ENCODE measurements around the gene DLG2.

DLG2 gene

DNA sequence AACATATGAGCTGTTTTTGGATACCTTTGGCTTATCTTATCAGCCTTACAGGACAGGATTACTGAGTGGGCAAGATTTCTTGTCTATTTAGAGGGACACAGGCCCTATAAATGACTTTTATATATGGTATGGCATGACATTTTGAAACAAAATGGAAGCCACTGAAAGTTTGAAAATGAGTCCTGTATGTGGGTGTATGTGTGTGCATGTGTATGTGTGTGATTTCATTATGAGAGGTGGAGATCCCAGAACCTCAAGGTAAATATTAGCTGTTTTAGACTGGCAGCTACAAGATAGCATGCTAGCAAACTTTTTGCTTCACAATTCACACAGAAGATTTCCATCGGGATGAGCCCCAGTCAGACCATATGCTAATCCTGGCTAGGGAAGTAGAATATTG lies 1370.5 kb downstream of the DLG2 start:
- DNase-seq (ENCODE audit: low spot score), result no peak

DNA sequence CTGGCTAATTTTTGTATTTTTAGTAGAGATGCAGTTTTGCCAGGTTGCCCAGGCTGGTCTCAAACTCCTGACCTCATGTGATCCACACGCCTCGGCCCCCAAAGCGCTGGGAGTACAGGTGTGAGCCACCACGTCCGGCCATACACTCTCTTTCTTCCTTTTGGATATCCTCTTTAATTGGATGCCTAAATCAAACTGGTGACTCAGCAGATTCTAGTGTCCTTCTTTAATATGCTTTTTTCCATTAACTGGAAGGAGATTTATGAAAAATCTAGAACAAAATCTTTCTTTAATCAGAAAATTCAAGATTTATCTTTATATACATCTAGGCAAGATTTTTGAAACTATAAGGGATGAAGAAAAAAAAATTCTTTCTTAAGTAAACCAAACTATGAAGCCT lies 1371.7 kb downstream of the DLG2 start:
- DNase-seq (ENCODE audit: low spot score), result no peak

DNA sequence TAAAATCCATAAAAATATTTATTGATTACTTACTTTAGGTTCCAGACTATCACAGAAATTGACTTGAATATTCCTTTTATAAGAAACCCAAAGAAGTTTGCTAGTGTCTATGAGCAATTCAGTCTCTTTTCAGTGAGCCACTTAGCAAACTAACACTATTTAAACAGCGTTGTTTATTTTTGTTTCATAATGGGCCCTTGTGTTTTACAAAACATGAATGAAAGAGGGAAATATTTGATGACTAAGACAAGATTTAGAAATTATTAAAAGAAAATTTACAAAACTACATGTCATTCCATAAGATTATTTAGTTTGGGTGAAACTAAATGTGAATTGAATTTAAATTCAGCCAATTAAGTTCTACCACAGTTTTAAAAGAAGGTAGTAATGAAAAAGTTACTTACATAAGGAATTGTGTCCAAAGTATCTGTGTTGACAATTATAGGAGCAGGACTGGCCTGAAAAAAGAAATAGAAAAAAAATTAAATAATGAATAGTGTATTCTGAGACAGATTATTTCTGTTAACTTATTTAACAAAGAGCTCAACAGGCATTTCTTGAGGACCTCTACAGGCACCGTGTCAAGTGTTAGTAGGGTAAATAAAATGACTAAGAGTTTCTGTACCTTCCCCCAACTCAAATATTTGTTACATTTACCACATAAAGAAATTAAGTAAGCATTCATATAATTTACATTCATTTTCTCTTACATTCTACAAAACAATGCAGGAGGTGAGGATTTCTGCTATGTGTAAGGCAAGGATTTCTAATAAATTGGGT lies 1376.1 kb downstream of the DLG2 start:
- DNase-seq (ENCODE audit: low spot score), result no peak

DNA sequence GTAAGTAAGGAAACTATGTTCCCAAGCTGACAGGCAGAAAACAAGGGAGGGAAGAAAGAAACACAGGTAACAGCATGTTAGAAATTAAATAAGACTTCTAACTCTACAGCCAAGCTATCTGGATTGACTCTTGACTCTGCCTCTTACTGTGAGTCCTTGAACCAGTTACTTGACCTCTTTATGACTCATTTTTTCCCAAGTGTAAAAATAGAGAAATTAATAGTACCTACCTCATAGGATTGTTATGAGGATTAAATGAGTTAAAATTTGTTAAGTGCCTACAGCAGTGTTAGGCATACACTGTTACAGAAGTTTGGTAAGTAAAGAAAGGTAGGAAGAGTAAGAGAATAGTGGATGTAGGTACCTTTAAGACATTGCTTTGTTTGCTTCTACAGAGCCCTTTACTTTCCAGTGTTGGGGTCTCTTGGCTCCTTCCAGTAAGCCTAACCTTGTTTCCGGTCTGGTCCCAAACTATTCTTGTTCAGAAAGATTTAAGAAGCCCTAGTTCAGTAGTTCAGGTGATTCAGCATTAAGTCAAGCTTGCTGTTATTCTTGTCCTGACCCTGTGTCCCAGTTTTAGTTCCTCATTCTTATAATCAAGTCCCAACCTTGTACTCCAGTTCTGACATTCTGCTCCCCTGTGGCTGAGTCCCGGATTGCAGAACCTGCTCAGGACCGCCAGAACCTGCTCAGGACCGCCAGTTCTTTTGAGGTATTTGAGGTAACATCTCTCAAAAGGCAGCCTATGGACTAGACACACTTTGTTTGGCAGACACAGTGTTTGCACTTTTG lies 1377.6 kb downstream of the DLG2 start:
- DNase-seq (ENCODE audit: low spot score), result no peak

DNA sequence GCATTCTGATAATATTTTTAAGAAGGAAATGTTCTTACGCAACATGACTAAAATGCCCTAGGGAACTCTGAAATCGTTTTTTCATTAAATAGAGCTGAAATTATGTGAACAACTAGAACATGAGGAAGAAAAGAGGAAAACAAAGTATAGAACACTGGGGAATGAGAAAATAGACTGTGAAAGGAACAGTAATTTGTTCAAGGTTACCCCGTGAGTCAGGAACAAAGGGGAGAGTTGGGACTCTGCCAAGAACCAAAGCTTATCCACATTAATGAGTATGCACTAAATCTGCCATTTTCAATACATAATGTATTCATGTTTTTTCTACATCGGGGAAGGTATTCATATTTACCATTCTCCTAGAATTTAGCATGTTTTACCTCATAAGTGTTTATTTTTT lies 1379.2 kb downstream of the DLG2 start:
- no peak for DNase-seq (ENCODE audit: low spot score)

DNA sequence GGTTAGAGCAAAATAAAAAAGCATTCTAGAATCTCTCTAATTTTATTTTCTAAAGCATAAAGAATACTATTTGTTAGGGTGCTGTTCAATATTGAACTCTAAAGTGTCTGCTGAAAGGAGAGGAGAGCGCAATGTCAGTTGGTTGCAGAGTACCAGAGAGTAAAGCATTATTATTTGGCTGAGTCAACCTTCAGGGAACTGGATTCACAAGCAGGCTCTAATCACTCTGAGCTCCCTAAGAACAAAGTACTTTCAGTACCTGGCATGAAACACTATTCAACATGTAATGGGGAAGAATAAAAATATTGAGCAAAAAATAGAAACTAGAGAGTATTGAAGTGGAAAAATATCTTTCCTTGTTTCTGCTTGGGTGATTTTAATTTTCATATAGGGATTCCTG lies 1380.0 kb downstream of the DLG2 start:
- no peak for DNase-seq (ENCODE audit: low spot score)

DNA sequence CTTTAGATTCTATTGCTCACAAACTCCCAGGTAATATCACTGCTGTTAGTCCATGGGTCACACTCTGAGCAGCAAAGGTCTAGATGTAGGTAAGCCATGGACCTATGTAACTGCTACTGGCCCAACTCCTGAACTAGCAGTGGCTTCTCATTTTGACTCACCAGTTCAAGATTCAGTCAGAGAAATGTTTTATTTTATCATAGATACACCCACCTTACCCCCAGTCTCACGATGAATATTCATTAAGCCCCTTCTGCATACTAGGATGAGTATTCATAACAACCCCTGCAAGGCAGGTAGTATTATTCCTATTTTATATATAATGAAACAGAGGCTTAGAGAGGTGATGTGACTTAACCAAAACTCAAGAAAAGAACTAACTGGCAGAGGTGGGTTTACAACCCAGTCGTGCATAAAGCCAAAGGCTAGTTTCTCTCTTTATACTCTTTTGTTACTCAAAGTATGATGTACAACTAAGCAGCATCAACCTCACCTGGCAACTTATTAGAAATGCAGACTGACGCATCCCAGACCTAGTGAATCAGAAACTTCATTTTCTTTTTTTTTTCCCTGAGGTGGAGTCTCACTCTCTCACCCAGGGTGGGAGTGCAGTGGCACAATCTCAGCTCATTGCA lies 1383.4 kb downstream of the DLG2 start:
- no peak for DNase-seq (ENCODE audit: low spot score)

DNA sequence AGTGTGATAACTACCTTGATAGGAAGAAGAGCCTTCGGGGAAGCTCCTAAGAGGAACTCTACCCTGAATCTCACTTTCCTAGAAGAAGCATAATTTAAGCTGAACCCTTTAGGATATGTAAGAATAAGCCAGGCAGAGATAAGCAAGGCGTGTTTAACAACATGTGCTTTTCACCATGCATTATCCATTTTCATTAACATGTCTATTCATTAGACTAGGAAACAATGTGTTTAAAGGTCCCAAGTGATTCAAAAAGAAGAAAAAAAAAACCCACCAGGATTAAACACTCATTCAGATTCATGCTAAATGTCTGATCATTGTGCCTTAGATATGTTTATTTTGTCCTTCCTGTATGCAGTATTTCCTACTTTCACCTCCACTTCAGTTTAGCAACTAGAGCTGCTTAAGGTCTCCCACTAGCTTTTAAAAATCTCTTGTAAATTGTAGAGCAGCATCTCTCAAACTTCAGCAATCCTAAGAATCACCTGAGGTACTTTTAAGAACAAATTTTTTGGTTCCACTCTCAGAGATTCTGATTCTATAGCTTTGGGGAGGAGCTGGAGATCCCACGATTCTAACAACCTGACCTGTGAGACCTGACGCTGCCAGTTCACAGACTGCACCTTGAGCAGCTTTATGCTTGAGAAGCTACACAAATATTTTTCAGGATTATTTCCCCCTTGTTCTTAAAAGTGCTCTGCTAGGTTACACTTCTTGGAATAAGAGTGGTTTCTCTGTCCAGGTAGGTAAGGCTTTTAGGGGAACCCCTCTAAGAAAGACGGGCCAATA lies 1385.6 kb downstream of the DLG2 start:
- DNase-seq (ENCODE audit: low spot score), result no peak

DNA sequence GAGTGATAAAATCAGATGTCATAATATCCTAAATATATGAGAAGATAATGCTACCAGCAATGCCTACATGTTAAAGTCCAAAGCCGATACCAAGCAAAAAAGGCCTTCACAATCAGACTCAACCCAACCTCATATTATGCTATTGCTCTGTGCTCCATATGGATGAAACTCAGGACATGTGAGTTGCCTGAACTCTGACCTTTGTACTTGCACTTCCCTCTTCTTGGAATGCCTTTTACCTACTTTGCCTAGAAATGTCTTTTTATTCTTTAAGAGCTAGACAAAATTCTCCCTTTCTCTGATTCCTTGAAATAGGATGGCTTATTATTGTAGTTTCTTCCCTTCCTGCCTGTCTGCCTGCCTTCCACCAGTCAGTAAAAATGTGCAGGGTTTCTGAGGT lies 1386.3 kb downstream of the DLG2 start:
- DNase-seq (ENCODE audit: low spot score), result no peak

DNA sequence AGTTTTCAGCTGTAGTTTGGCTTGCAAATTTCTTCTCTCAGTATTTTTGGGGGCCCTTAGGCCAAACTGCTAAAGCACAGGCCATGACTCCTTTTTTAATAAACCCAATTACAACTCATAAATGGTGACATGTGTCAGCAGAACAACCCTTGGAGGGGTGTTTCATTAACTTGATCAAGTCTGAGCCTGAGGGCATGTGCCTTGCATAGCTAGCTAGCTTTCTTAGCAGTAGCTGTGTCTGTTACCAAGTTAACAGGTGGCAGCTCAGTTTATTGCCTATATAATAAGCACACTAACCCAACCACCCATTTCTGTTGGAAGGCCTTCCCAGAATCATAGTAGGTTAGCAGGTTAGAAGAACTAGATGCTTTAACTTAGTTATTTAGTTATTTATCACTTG lies 1390.7 kb downstream of the DLG2 start:
- no peak for DNase-seq (ENCODE audit: low spot score)

DNA sequence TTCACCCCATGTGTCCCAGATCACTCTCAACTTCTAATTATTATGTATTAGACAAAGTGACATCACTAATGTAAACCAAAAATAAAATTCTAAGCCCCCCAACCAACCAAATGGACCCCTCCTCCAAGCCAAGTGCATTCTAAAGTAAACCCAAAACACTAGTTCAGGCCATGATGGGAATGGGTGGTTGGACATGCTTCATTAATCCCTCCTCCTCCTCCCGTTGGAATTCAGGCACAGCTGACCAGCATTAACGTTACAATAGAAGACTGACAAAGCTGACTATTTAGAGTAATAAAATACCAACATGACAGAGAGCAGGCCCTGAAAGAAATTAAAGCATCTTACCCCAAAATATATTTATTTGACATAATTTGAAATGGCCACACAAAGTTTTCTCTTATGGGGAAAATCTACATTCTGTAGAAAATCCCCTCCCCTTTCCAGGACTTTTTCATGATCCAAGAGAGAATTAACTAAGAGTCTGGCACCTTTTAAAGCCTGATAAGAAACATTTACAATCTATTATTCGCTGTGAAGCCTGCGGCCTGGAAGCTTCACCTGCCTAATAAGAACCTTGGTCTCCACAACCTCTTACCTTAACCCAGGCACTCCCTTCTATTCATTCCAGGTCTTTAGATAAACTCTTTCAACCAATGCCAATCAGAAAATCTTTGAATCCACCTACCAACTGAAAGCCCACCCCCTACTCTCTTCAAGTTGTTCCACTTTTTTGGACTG lies 1392.5 kb downstream of the DLG2 start:
- no peak for DNase-seq (ENCODE audit: low spot score)

DNA sequence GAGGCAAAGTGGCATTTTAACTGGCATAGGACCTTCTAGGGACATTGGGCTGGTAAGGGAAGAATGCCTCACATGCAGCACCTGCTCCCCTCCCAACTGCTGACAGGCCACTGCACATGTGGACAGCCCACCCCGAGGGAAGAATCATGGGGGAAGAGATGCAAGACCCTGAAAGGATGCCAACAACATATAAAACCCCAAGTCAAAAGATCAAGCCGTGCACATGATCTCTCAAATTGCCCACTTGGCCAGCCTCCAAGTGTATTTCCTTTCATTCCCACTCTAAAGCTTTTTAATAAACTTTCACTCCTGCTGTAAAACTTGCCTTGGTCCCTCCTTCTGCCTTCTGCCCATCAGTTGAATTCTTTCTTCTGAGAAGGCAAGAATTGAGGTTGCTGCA lies 1393.1 kb downstream of the DLG2 start:
- no peak for DNase-seq (ENCODE audit: low spot score)

DNA sequence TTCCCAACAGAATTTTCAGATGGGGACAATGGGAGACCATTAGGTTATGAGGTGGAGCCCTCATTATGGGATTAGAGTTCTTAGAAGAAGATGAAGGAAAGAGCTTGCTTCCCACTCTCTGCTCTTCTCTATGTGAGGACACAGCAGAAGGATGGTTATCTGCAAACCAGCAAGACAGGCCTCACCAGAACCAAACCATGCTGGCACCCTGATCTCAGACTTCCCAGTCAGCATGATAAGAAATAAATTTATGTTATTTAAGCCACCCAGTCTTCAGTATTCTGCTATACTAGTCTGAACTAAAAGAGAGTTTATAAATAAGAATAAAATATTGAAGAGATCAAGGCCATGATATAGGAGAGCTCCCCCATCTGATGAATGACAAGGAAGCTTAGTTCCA lies 1394.6 kb downstream of the DLG2 start:
- DNase-seq (ENCODE audit: low spot score), result no peak

DNA sequence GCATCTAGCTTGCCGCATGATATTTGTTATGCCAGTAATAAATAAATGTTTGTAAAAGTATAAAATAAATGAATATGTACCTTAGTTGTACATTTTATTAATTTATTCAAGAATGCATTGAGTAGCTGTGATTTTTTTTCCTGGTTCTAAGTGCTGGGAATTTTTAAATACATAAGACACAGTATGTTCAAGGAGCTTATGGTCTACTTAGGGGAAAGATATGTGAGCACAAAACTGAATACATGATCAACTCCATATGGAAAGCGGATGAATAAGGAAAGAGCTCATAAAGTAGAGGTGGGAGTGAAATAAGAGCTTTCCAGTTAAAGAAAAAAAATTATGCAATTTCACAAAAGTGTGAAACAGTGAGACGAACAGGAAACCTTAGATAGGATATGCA lies 1396.7 kb downstream of the DLG2 start:
- no peak for DNase-seq (ENCODE audit: low spot score)

DNA sequence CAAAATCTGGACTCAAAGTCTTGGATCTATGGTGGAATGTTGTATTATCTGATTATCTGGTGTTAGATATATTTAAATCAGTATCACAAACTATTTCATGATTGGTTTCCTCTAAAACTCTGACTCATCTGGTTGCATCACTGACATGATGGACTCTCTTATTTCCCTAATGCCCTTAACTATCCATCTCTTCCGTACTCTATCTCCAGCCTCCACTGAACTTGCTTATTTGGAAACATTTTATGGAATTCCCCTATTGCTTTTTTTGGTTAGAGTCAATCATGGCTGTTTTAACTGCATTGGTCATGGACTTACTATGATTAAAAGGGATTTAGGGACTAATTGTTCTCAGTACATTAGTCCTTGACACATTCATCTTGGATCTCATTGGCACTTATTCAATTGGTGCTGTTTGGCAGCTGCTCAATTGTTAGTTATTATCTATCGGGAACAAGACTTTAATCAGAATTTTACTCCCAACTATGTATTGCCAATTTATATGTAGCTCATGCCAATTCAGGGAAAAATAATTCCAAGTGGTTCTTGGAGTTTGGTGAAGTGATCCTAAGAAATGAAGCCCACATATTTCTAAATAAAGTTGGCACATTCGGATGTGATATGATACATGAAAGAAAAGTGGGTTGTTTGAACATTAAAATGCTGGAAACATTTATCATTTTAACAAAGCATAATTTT lies 1399.0 kb downstream of the DLG2 start:
- DNase-seq (ENCODE audit: low spot score), result no peak

DNA sequence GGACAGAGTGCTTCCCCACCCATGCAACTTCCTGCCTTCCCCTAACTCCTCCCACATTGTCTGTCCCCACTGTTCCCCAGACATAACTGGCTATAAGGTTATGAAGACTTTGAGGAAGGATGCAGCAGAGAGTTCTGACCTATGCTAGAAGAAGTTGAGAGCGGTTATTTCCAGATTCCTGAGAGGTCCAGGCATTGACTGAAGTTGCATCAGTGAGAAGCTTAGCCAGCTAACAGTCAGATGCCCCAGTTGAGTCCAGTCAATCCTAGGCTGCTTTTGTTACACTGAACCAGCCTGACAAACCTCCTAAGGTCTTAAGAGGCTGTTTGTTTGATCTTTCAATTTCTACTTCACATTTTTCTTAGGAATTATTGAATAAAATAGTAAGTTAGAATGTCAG lies 1403.1 kb downstream of the DLG2 start:
- DNase-seq (ENCODE audit: low spot score), result no peak

DNA sequence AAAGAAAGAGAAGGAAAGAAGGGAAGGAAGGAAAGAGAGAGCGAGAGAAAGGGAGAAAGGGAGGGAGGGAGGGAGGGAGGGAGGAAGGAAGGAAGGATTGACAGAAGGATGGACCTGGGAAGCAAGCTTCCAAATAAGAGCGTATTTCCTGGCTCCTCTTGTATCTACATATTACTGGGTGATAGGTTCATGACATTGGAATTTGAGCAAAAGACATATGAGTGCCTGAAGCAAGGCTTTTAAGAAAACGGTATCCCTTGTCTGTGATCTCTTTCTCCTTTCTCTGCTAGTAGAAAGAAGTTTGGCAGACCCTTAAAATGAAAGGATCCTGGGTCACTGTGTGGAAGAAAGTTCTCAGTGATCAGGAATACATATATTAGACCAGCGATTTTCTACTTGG lies 1408.8 kb downstream of the DLG2 start:
- DNase-seq (ENCODE audit: low spot score), result no peak

DNA sequence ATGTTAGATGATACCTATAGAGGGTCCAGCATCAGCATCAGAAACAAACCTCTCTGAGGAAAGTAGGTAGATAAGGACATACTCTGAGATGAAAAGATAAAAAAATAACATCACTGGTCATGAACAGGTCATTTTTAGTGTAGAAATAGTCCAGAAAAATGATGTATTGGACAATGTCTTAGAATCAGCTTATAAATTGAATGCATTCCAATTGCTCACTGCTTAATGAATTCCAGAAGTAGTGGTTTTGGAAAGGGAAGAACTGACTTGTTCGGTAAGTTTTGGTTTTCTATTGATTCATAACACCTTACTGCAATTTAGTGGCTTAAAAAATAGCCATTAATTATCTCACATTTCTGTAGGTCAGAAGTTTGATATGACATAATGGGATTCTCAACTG lies 1411.5 kb downstream of the DLG2 start:
- DNase-seq (ENCODE audit: low spot score), result no peak

DNA sequence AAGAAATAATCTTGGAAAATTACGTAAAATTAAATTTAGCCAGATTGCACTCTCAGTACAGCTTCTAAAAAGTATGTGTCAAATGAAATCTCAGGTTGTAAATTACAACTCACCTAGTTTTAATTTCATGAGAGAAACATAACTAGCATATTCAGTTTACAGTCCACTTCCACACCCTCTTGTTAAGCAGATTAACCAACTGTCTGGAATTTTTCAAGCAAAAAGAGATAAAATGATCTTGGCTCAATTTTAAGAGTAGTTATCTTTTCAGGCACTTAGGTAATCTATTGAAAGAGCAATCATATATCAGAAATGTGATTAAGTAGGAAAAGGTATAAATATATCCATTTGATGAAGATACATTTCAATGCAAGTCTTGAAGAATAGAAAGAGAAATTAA lies 1412.6 kb downstream of the DLG2 start:
- DNase-seq (ENCODE audit: low spot score), result no peak

DNA sequence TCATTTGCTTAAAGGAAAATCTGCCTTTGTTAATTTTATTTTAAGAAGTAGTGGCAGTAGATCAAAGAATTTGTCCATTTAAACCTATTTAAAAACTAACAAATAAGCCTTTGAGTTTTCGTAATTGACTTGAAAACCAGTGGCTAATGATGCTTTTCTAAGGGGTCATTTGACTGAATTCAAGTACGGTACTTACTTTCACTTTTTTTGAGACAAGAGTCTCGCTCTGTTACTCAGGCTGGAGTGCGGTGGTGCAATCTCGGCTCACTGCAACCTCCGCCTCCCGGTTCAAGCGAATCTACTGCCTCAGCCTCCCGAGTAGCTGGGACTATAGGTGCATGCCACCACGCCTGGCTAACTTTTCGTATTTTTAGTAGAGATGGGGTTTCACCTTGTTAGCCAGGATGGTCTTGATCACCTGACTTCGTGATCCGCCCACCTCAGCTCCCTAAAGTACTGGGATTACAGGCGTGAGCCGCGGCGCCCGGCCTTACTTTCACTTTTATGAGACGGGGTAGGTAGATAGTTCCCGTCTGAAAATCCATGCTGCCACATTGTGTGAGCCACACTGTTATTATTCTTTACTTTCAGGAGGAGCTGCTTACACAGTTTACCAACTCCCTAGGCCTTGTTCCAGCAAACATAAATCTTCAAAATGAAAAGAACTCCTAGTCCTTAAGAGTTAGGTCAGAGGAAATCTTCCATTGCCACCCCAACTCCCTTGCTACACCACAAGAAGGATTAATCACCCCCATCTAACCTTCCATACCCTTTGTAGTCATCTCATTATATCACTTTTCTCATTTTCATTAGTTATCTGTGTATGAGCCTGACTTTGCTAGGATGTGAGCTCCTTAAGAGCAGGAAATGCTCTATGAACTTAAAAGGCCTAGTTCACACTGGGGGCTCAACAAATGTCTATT lies 1414.4 kb downstream of the DLG2 start:
- no peak for DNase-seq (ENCODE audit: low spot score)
